GM12891 (cell line): ENCODE results near the gene IQGAP2.

Experiments used
- PAX5 ChIP-seq: IDR thresholded peaks from 2 replicates; pipeline ENCODE4 v1.6.1; 2011; ENCODE audit warnings: low read length, moderate library complexity, mild to moderate bottlenecking; ENCODE audit not compliant: insufficient read depth, severe bottlenecking
- POLR2A ChIP-seq: IDR thresholded peaks from 2 replicates; pipeline ENCODE4 v1.6.1; 2011; ENCODE audit warnings: low read depth, low read length, control low read depth
- POLR2AphosphoS5 ChIP-seq: IDR thresholded peaks from 2 replicates; pipeline ENCODE4 v1.6.1; 2011; ENCODE audit warnings: low read depth, low read length, control low read depth
- POU2F2 ChIP-seq: IDR thresholded peaks from 2 replicates; pipeline ENCODE4 v1.6.1; 2011; ENCODE audit warnings: low read depth, mild to moderate bottlenecking, control low read depth, low read length, moderate library complexity
- SPI1 ChIP-seq: IDR thresholded peaks from 2 replicates; pipeline ENCODE4 v1.6.1; 2011; ENCODE audit warnings: low read depth, low read length, control low read depth
- TAF1 ChIP-seq: IDR thresholded peaks from 2 replicates; pipeline ENCODE4 v1.6.1; 2011; ENCODE audit warnings: low read depth, low read length, control low read depth

DNA sequence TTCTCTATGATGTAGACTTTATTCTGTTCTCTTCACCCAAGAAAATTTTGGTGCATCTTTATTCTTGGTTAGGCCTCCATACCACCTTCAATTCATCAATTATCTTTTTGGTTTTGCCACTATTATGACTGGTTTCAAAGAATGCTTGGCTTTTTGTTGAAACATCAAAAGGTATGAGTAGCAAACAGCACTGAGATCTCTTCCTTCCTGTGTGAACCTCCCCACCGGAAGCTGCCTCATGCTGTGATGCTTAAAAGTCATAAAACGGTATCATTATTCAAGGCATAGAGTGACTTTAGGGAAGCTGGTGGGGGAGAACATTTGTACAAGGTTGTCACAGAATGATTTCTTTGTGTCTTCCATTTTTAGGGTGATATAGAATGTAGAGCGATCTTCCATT lies 70.6 kb downstream of the IQGAP2 start:
- TF ChIP-seq POLR2A, result no peak
- no peak for TF ChIP-seq SPI1
- no peak for TF ChIP-seq POLR2AphosphoS5
- TF ChIP-seq POU2F2, result no peak
- no peak for TF ChIP-seq TAF1
- no peak for TF ChIP-seq PAX5
